ENCODE measurements around the gene BLCAP.
"Not testable (repeated sequence)": the region's sequence is repeated elsewhere in the genome, so short reads cannot be mapped to it uniquely, and the experiment has no call there.

GRCh38 chr20:37540838-37541237 lies 13.2 kb upstream of the BLCAP start:
- TF ChIP-seq CTCF, POLR2A (IDR thresholded peaks at IDR 0.05): not testable (repeated sequence)

All from lower leg skin (tissue), 3 donors.